ENCODE data around the gene SRD5A3.

The SRD5A3 gene

DNA sequence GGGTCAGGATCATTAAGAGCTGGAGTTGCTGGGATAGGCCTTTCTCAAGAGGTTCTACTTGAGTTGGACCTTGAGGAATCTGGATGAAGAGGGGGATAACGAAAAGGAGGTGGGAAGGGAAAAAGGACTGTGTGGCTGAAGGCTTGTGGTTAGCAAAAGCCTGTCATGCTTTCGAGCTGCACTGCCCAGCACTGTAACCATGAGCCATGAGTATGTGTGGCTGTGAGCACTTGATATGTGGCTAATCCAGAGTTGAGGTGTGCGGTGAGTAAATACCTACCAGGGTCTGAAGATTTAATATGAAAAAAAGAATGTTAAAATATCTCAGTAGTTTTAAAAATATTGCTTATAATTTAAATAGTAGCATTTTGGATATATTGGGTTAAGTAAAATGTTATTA is 61.1 kb downstream of the SRD5A3 start:
- no peak for TF ChIP-seq NFIC (IDR thresholded peaks at IDR 0.05)
- TF ChIP-seq YY1 (IDR thresholded peaks at IDR 0.05; ENCODE audit: low read depth) = no peak
- no peak for TF ChIP-seq RAD21 (IDR thresholded peaks at IDR 0.05; ENCODE audit: low read depth)
- TF ChIP-seq, protein P1, sequence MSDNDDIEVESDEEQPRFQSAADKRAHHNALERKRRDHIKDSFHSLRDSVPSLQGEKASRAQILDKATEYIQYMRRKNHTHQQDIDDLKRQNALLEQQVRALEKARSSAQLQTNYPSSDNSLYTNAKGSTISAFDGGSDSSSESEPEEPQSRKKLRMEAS (IDR thresholded peaks at IDR 0.05) = no peak
- TF ChIP-seq CEBPB (IDR thresholded peaks at IDR 0.05) = no peak
- no peak for TF ChIP-seq TEAD4 (IDR thresholded peaks at IDR 0.05)
- TF ChIP-seq TAF1 (IDR thresholded peaks at IDR 0.05; ENCODE audit: low read depth) = no peak
- no peak for TF ChIP-seq FOXM1 (IDR thresholded peaks at IDR 0.05; ENCODE audit: borderline replicate concordance, low read depth)
- TF ChIP-seq, protein P2, sequence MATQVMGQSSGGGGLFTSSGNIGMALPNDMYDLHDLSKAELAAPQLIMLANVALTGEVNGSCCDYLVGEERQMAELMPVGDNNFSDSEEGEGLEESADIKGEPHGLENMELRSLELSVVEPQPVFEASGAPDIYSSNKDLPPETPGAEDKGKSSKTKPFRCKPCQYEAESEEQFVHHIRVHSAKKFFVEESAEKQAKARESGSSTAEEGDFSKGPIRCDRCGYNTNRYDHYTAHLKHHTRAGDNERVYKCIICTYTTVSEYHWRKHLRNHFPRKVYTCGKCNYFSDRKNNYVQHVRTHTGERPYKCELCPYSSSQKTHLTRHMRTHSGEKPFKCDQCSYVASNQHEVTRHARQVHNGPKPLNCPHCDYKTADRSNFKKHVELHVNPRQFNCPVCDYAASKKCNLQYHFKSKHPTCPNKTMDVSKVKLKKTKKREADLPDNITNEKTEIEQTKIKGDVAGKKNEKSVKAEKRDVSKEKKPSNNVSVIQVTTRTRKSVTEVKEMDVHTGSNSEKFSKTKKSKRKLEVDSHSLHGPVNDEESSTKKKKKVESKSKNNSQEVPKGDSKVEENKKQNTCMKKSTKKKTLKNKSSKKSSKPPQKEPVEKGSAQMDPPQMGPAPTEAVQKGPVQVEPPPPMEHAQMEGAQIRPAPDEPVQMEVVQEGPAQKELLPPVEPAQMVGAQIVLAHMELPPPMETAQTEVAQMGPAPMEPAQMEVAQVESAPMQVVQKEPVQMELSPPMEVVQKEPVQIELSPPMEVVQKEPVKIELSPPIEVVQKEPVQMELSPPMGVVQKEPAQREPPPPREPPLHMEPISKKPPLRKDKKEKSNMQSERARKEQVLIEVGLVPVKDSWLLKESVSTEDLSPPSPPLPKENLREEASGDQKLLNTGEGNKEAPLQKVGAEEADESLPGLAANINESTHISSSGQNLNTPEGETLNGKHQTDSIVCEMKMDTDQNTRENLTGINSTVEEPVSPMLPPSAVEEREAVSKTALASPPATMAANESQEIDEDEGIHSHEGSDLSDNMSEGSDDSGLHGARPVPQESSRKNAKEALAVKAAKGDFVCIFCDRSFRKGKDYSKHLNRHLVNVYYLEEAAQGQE (IDR thresholded peaks at IDR 0.05; ENCODE audit: low read depth) = no peak
- no peak for TF ChIP-seq EGR1 (IDR thresholded peaks at IDR 0.05)
- TF ChIP-seq ZBTB7A (IDR thresholded peaks at IDR 0.05; ENCODE audit: low read depth) = no peak

DNA sequence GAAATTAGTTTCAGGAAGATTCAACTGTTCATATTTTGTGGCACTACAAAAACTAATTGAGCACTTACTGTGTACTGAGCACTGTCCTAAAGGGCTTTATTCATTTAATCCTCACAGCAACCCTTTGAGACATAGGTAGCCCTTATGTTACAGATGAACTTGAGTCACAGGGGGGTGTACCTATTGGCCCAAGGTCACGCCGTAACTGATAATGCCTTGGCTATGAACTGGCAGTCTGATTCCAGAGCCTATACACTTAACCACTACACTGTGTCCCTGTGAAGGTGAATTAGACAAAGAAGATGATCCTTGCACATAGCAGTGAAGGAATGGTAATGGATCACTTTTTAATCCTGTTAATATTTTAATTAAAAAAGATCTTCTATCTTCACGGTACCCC is 61.7 kb downstream of the SRD5A3 start:
- TF ChIP-seq FOXM1 (IDR thresholded peaks at IDR 0.05; ENCODE audit: borderline replicate concordance, low read depth) = no peak

DNA sequence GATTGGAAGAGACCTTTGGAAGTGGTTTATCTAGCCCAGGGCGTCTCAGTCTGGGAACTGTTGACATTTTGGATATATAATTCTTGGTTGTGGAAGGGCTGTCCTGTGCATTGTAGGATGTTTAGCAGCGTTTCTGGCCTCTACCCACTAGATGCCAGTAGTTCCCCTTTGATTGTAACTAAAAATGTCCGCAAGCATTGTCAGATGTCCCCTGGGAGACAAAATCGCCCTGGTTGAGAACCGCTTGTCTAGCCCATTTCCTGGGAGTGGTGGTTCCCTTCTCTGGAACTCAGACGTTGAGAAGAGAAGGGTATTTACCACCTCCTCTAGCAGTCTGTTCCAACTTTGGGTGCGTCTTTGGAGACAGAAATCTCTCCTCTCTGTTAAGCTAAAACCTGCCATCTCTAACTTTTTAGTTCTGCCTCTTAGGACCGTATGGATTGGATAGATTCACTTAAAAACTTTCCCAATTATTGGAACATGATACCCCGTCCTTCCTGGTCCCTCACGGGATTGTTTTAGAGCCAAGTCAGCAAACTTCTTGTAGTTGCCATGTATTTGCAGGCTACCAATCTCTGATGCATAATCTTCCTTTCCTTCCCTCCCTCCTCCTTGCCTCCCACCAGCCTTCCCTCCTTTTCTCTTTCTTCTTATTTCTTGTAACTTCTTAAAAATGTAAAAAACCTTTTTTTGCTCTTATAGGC is 63.6 kb downstream of the SRD5A3 start:
- TF ChIP-seq, protein P1 (IDR thresholded peaks at IDR 0.05) = no peak
- TF ChIP-seq NFIC (IDR thresholded peaks at IDR 0.05) (no peak), TAF1 (IDR thresholded peaks at IDR 0.05; ENCODE audit: low read depth) (no peak), FOXM1 (IDR thresholded peaks at IDR 0.05; ENCODE audit: borderline replicate concordance, low read depth) (no peak), EP300 (IDR thresholded peaks at IDR 0.05; ENCODE audit: borderline replicate concordance) (no peak), TEAD4 (IDR thresholded peaks at IDR 0.05) (no peak), RAD21 (IDR thresholded peaks at IDR 0.05; ENCODE audit: low read depth) (no peak)

DNA sequence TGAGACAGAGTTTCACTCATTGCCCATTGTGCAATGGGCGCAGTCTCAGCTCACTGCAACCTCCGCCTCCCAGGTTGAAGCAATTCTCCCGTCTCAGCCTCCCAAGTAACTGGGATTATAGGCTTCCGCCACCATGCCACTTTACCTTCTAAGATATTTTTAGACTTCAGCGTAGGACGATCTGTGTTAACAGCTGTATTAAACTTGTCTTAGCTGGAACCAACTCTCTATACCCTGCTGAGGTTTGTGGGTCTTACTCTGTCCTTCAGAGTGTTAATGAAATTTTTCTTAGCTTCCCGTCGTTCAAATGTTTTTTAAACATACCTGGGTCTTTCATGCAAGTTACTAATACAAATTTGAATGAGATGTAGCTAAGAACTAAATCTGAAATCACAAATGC is 64.4 kb downstream of the SRD5A3 start:
- no peak for TF ChIP-seq FOXM1 (IDR thresholded peaks at IDR 0.05; ENCODE audit: borderline replicate concordance, low read depth)
- TF ChIP-seq CEBPB (IDR thresholded peaks at IDR 0.05) = no peak
- no peak for TF ChIP-seq YY1 (IDR thresholded peaks at IDR 0.05; ENCODE audit: low read depth)
- no peak for TF ChIP-seq CREB1 (IDR thresholded peaks at IDR 0.05; ENCODE audit: low read depth)
- no peak for TF ChIP-seq NFIC (IDR thresholded peaks at IDR 0.05)
- TF ChIP-seq, protein P2 (IDR thresholded peaks at IDR 0.05; ENCODE audit: low read depth) = no peak
- no peak for TF ChIP-seq TAF1 (IDR thresholded peaks at IDR 0.05; ENCODE audit: low read depth)
- TF ChIP-seq TEAD4 (IDR thresholded peaks at IDR 0.05) = no peak
- no peak for TF ChIP-seq TCF12 (IDR thresholded peaks at IDR 0.05; ENCODE audit: low read depth)
- TF ChIP-seq, protein P1 (IDR thresholded peaks at IDR 0.05) = no peak

DNA sequence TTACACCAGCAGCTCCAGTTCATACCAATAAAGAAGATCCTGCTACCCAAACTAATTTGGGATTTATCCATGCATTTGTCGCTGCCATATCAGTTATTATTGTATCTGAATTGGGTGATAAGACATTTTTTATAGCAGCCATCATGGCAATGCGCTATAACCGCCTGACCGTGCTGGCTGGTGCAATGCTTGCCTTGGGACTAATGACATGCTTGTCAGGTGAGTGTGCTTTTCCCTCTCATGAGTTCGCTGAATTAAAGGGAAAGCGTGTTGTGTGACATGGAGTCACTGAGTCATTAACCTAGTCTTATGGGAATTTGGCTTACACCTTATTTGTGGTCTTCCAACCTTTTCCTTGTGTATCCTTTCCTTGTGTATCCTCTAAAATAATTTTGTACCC is 65.6 kb downstream of the SRD5A3 start:
- TF ChIP-seq FOXM1 (IDR thresholded peaks at IDR 0.05; ENCODE audit: borderline replicate concordance, low read depth) (no peak), TEAD4 (IDR thresholded peaks at IDR 0.05) (no peak)
- TF ChIP-seq, protein P2 (IDR thresholded peaks at IDR 0.05; ENCODE audit: low read depth) = no peak

DNA sequence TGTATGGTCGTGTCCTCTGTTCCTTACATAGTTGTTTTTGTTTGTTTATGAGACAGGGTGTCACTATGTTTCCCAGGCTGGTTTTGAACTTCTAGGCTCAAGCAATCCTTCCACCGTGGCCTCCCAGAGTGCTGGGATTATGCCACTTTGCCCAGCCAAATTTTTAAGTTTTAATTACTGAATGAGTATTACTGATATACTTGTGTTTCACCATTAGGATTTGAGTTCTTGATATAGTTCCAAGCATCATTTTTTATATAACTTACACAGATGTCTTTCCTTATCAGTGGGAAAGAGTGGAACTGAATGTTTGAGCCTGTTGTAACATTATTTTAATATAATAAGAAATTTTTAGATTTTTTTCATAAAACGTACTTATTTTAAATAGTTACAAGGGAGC is 70.1 kb downstream of the SRD5A3 start:
- no peak for TF ChIP-seq RAD21 (IDR thresholded peaks at IDR 0.05; ENCODE audit: low read depth)
- TF ChIP-seq, protein P2 (IDR thresholded peaks at IDR 0.05; ENCODE audit: low read depth) = no peak
- TF ChIP-seq TCF12 (IDR thresholded peaks at IDR 0.05; ENCODE audit: low read depth) = no peak
- TF ChIP-seq CEBPB (IDR thresholded peaks at IDR 0.05) = no peak
- TF ChIP-seq, protein P1 (IDR thresholded peaks at IDR 0.05) = no peak
- no peak for TF ChIP-seq TAF1 (IDR thresholded peaks at IDR 0.05; ENCODE audit: low read depth)
- no peak for TF ChIP-seq EGR1 (IDR thresholded peaks at IDR 0.05)
- no peak for TF ChIP-seq CREB1 (IDR thresholded peaks at IDR 0.05; ENCODE audit: low read depth)
- TF ChIP-seq, protein P3, sequence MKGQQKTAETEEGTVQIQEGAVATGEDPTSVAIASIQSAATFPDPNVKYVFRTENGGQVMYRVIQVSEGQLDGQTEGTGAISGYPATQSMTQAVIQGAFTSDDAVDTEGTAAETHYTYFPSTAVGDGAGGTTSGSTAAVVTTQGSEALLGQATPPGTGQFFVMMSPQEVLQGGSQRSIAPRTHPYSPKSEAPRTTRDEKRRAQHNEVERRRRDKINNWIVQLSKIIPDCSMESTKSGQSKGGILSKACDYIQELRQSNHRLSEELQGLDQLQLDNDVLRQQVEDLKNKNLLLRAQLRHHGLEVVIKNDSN (IDR thresholded peaks at IDR 0.05) = no peak
- no peak for TF ChIP-seq FOXM1 (IDR thresholded peaks at IDR 0.05; ENCODE audit: borderline replicate concordance, low read depth)
- no peak for TF ChIP-seq YY1 (IDR thresholded peaks at IDR 0.05; ENCODE audit: low read depth)
- no peak for TF ChIP-seq NFIC (IDR thresholded peaks at IDR 0.05)
- no peak for TF ChIP-seq ZBTB7A (IDR thresholded peaks at IDR 0.05; ENCODE audit: low read depth)
- TF ChIP-seq TEAD4 (IDR thresholded peaks at IDR 0.05) = no peak
